Endothelial cell of umbilical vein (primary cell): ENCODE data around the gene PPP1R2B. TPM values are rescaled to one million over a fixed set of nuclear protein-coding genes. Genes with fewer than 3 reads are reported as not detected.

Source experiments
- Bru-seq: library from RNA; stranded (reverse); fragments of 400-500 nt; gene quantifications from one replicate; lab custom pipeline; 2021; lab: Mats Ljungman, UMichigan
- BruChase-seq, 2 experiments: library from RNA; stranded (reverse); fragments of 400-500 nt; gene quantifications; one replicate each; lab custom pipeline; 2021; lab: Mats Ljungman, UMichigan
- BruUV-seq: library from RNA; stranded (reverse); fragments of 400-500 nt; replicated peaks from 2 replicates; lab custom pipeline; 2021; lab: Mats Ljungman, UMichigan
- CTCF ChIA-PET: fragments of 300-600, 350-600 bp; sonication (Branson Sonifier 250); formaldehyde crosslinking; loops from one replicate; lab custom pipeline; 2021; ENCODE audit warnings: antibody characterized with exemption, inconsistent platforms; lab: Charles Lee
- POLR2A ChIA-PET: fragments of 300-600, 350-600 bp; sonication (Branson Sonifier 250); formaldehyde crosslinking; loops from one replicate; lab custom pipeline; 2021; ENCODE audit warnings: antibody characterized with exemption, inconsistent platforms; lab: Charles Lee
- DNase-seq: peaks from one replicate; pipeline ENCODE4 v3.0.0-alpha.2; 2011; ENCODE audit warnings: low read depth, low spot score
- FAIRE-seq: peaks from 2 replicates; lab custom pipeline; 2011; peaks lifted over from hg19 to GRCh38; lab: Jason Lieb, UNC
- H2AFZ ChIP-seq: 2 replicates; pipeline ENCODE4 v1.6.0; 2012; ENCODE audit warnings: low read depth, low read length, control low read depth, inconsistent platforms
- H3K27ac ChIP-seq: 2 replicates; pipeline ENCODE4 v1.5.1; 2011; ENCODE audit warnings: low read depth, mild to moderate bottlenecking, control low read depth, low read length, moderate library complexity; ENCODE audit not compliant: insufficient read depth
- H3K27me3 ChIP-seq, 2 experiments: 2 replicates each; pipeline versions ENCODE4 v1.6.0 to v1.6.1; 2011; ENCODE audit warnings: low read length in 2 of 2, mixed read lengths in 1 of 2; ENCODE audit not compliant: control insufficient read depth in 2 of 2, insufficient read depth in 2 of 2
- H3K36me3 ChIP-seq, 2 experiments: 2 replicates in 1 of 2; 3 replicates in 1 of 2; pipeline ENCODE4 v1.5.1; 2011; ENCODE audit warnings: low read length in 2 of 2, mild to moderate bottlenecking in 1 of 2, moderate library complexity in 1 of 2; ENCODE audit not compliant: control insufficient read depth in 2 of 2, insufficient read depth in 2 of 2; ENCODE audit errors: extremely low read depth in 1 of 2
- H3K4me1 ChIP-seq: 3 replicates; pipeline ENCODE4 v1.5.1; 2011; ENCODE audit warnings: mild to moderate bottlenecking, low read length; ENCODE audit not compliant: control insufficient read depth, insufficient read depth; ENCODE audit errors: extremely low read depth
- H3K4me2 ChIP-seq: 2 replicates; pipeline ENCODE4 v1.6.1; 2011; ENCODE audit warnings: low read length, control low read depth, mixed read lengths; ENCODE audit not compliant: insufficient read depth
- H3K4me3 ChIP-seq, 3 experiments: fragments of 200-600 bp in 1 of 3; sonication (generic), shearing (Covaris generic) in 1 of 3; replicated peaks in 1 of 3; 2 replicates each; pipeline ENCODE4 v1.5.1; 2011 to 2016; ENCODE audit warnings: control low read depth in 3 of 3, low read length in 3 of 3, mild to moderate bottlenecking in 2 of 3, inconsistent platforms in 1 of 3, low read depth in 1 of 3, moderate library complexity in 1 of 3; ENCODE audit not compliant: insufficient read depth in 1 of 3
- H3K79me2 ChIP-seq: 2 replicates; pipeline ENCODE4 v1.6.0; 2012; ENCODE audit warnings: low read length, inconsistent platforms; ENCODE audit not compliant: control insufficient read depth, insufficient read depth
- H3K9ac ChIP-seq: replicated peaks from 2 replicates; pipeline ENCODE3; 2011; ENCODE audit warnings: low read length, control low read depth; ENCODE audit not compliant: insufficient read depth; ENCODE audit errors: extremely low read depth
- H3K9me1 ChIP-seq: replicated peaks from 3 replicates; pipeline ENCODE4 v1.6.0; 2011; ENCODE audit warnings: mild to moderate bottlenecking, low read length; ENCODE audit not compliant: control insufficient read depth, insufficient read depth; ENCODE audit errors: extremely low read depth
- H3K9me3 ChIP-seq: replicated peaks from 2 replicates; pipeline ENCODE4 v1.5.1; 2012; ENCODE audit warnings: low read length, inconsistent platforms; ENCODE audit not compliant: control insufficient read depth, insufficient read depth
- H4K20me1 ChIP-seq: replicated peaks from 2 replicates; pipeline ENCODE3; 2011; ENCODE audit warnings: mild to moderate bottlenecking, low read length; ENCODE audit not compliant: control insufficient read depth, insufficient read depth; ENCODE audit errors: extremely low read depth
- EZH2 ChIP-seq: IDR thresholded peaks from 2 replicates; pipeline ENCODE4 v1.6.1; 2012; ENCODE audit warnings: borderline replicate concordance, low read depth, mild to moderate bottlenecking, moderate library complexity, low read length, inconsistent platforms; ENCODE audit not compliant: severe bottlenecking
- FOS ChIP-seq: IDR thresholded peaks from 2 replicates; pipeline ENCODE4 v1.6.1; 2011; ENCODE audit warnings: mild to moderate bottlenecking, low read length, moderate library complexity, borderline replicate concordance; ENCODE audit not compliant: insufficient read depth
- GATA2 ChIP-seq: IDR thresholded peaks from 2 replicates; pipeline ENCODE4 v1.7.0; 2011; ENCODE audit warnings: low read depth, mild to moderate bottlenecking, moderate library complexity, mixed read lengths, low read length; ENCODE audit not compliant: insufficient read length, insufficient read depth
- JUN ChIP-seq: IDR thresholded peaks from 2 replicates; pipeline ENCODE4 v1.6.1; 2011; ENCODE audit warnings: borderline replicate concordance, low read depth; ENCODE audit not compliant: insufficient read length, insufficient read depth
- MYC ChIP-seq: IDR thresholded peaks from one replicate; pipeline ENCODE4 v1.6.1; 2011; ENCODE audit warnings: mild to moderate bottlenecking, low read depth, low read length
- POLR2A ChIP-seq: IDR thresholded peaks from 2 replicates; pipeline ENCODE4 v1.6.1; 2012; ENCODE audit warnings: low read depth, mild to moderate bottlenecking, control low read depth, low read length
- POLR2AphosphoS5 ChIP-seq: IDR thresholded peaks from 2 replicates; pipeline ENCODE4 v1.6.1; 2012; ENCODE audit warnings: low read depth, mild to moderate bottlenecking, control low read depth, low read length, moderate library complexity; ENCODE audit not compliant: insufficient read depth
- dilution Hi-C: fragments of 300-500 bp; cut with MboI; formaldehyde crosslinking; loops from one replicate; pipeline ENCODE4 v1.15.0; 2019; ENCODE audit warnings: low sequenced_read_pairs; ENCODE audit not compliant: extremely low pct_ligation_motif_present
- intact Hi-C: fragments of 100-400 bp; cut with micrococcal nuclease; formaldehyde crosslinking; loops from one replicate; pipeline ENCODE4 v1.10.0; 2022
- long read RNA-seq: library from polyadenylated mRNA; stranded (forward); transcript quantifications from one replicate; pipeline ENCODE4 v2.0.0, GENCODE V29; 2021
- polyA minus RNA-seq, 3 experiments: library from RNA; depleted of rRNA, polyadenylated mRNA; stranded (reverse); fragments of >200 nt; gene quantifications; 1 replicate in 1 of 3; 2 replicates in 2 of 3; pipeline ENCODE4 v1.2.3, GENCODE V29; 2011
- polyA plus RNA-seq, 4 experiments: library from polyadenylated mRNA; depleted of rRNA in 3 of 4; stranded (reverse) in 3 of 4; unstranded in 1 of 4; fragments of >200 nt; gene quantifications; 2 replicates each; pipeline versions ENCODE4 v1.2.1 to v1.2.3, GENCODE V29; 2011 to 2012; ENCODE audit warnings: missing spikeins in 1 of 4
- total RNA-seq: library from RNA; stranded (reverse); gene quantifications from 2 replicates; pipeline ENCODE4 v1.2.3, GENCODE V29; 2021
- TF ChIP-seq, protein P1 (sequence below), 2 donors: IDR thresholded peaks; 1 replicate in 1 of 2; 2 replicates in 1 of 2; pipeline ENCODE4 v1.5.1; 2011; ENCODE audit warnings: low read length in 2 of 2, mild to moderate bottlenecking in 2 of 2, moderate library complexity in 2 of 2, control low read depth in 1 of 2, inconsistent platforms in 1 of 2, low read depth in 1 of 2; ENCODE audit not compliant: insufficient read depth in 1 of 2; ENCODE audit errors: extremely low read depth in 1 of 2
- TF ChIP-seq, protein P2 (sequence below): IDR thresholded peaks from 2 replicates; pipeline ENCODE4 v1.6.1; 2011; ENCODE audit not compliant: insufficient read depth, insufficient read length

Gene PPP1R2B
- total RNA-seq (not detected in 2 replicates), polyA plus RNA-seq (not detected in 2 replicates), polyA minus RNA-seq (not detected in 2 replicates), Bru-seq, nascent RNA (not detected), BruChase-seq, experiment 1, labeled RNA remaining after a 6-hour chase (percentile 28 among the genes with signal in this experiment), BruChase-seq, experiment 2, labeled RNA remaining after a 2-hour chase (not detected)
- polyA plus RNA-seq (2011; cell fraction: cytosol; rRNA removed) = not detected in 2 replicates
- not detected in 2 replicates for polyA plus RNA-seq (2011; cell fraction: nucleus; rRNA removed)
- 0.10 TPM in 1 of 2 replicates, not detected in the other for polyA plus RNA-seq (2012)
- not detected for polyA minus RNA-seq (2011; cell fraction: cytosol; rRNA and poly(A)+ RNA removed)
- polyA minus RNA-seq (2011; cell fraction: nucleus; rRNA and poly(A)+ RNA removed) = not detected in 2 replicates
- long read RNA-seq = 0 reads

DNA sequence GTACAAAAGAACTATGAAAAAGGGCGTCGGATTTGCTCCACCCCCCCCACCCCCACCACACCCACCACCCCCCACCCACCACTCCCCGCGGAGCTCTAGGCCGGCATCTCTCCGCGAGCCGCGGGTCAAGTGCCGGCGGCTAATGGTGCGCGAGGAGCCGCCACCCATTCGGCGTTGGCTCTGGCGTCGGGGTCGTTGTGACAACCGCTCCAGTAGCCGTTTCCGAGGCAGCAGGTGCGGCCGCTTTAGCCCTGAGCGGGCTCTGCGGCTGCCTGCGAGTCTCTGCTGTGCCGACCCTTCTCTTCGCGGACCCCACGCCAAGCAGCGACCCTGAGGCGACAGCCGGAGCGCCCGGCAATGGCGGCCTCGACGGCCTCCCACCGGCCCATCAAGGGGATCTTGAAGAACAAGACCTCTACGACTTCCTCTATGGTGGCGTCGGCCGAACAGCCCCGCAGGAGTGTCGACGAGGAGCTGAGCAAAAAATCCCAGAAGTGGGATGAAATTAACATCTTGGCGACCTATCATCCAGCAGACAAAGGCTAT lies at the start of gene PPP1R2B:
Gene PPP1R2B (plus strand): TSS at position 90 of the 546 bp plus-strand sequence. CDS start 268 bp downstream, at position 358.
- CTCF ChIA-PET = no interaction called here
- intact Hi-C loops (no loop called here), dilution Hi-C loops (no loop called here)

DNA sequence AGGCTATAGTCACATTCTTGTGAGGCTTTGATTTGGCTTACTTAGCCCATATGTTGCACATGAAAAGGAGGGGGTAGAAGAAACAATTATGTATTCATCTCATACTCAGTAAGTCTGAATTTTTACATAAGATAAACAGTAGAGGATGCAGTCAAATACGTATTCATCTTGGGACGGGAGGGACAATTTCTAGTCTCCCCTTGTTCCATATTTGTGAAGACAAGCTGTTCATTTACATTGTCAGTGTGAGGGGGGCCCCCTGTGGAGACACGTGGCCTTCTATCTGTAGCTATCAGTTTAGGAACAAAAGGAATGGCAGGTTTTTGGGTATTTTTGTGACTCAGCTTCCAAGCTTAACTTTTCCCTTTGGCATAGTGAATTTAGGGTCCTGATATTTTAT lies 49.2 kb upstream of the PPP1R2B start:
- ChIA-PET POLR2A (no interaction called here), CTCF (no interaction called here)
- H2AFZ ChIP-seq = no peak overlapping the region
- no peaks in the 10 kb centered on the region for H3K27me3 ChIP-seq
- no peak overlapping the region for H3K27ac ChIP-seq
- no peak for FAIRE-seq
- intact Hi-C loops = no loop called here
- H3K9ac ChIP-seq = no peak overlapping the region
- BruUV-seq = no TSS peak
- no peaks in the 10 kb centered on the region for H3K4me1 ChIP-seq
- no peaks in the 10 kb centered on the region for H3K9me1 ChIP-seq
- dilution Hi-C loops = no loop called here
- no peaks in the 10 kb centered on the region for H3K36me3 ChIP-seq
- H3K4me2 ChIP-seq = no peak overlapping the region
- H4K20me1 ChIP-seq = no peaks in the 10 kb centered on the region
- no peak overlapping the region for H3K4me3 ChIP-seq
- TF ChIP-seq, protein P1, sequence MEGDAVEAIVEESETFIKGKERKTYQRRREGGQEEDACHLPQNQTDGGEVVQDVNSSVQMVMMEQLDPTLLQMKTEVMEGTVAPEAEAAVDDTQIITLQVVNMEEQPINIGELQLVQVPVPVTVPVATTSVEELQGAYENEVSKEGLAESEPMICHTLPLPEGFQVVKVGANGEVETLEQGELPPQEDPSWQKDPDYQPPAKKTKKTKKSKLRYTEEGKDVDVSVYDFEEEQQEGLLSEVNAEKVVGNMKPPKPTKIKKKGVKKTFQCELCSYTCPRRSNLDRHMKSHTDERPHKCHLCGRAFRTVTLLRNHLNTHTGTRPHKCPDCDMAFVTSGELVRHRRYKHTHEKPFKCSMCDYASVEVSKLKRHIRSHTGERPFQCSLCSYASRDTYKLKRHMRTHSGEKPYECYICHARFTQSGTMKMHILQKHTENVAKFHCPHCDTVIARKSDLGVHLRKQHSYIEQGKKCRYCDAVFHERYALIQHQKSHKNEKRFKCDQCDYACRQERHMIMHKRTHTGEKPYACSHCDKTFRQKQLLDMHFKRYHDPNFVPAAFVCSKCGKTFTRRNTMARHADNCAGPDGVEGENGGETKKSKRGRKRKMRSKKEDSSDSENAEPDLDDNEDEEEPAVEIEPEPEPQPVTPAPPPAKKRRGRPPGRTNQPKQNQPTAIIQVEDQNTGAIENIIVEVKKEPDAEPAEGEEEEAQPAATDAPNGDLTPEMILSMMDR (IDR thresholded peaks at IDR 0.05; ENCODE audit: extremely low read depth in 1 of 2, insufficient read depth in 1 of 2, low read depth in 1 of 2, low read length in 2 of 2) = no peak
- TF ChIP-seq FOS (no peak), EZH2 (no peak), GATA2 (no peak), POLR2AphosphoS5 (no peak), POLR2A (no peak), JUN (no peak), MYC (no peak)
- TF ChIP-seq, protein P2, sequence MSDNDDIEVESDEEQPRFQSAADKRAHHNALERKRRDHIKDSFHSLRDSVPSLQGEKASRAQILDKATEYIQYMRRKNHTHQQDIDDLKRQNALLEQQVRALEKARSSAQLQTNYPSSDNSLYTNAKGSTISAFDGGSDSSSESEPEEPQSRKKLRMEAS = no peak
- no peak for DNase-seq
- H3K79me2 ChIP-seq = no peaks in the 10 kb centered on the region
- no peaks in the 10 kb centered on the region for H3K9me3 ChIP-seq

More for the DNA sequence above, at the start of gene PPP1R2B:
- no peaks in the 10 kb centered on the region for H3K9me1 ChIP-seq
- POLR2A ChIA-PET = no interaction called here
- DNase-seq (no peak), FAIRE-seq (no peak)
- no peaks in the 10 kb centered on the region for H4K20me1 ChIP-seq
- H2AFZ ChIP-seq = no peak within 1 kb of the TSS
- H3K27ac ChIP-seq = no peak within 1 kb of the TSS
- no peak within 1 kb of the TSS for H3K9ac ChIP-seq
- H3K4me3 ChIP-seq = no peak within 1 kb of the TSS
- H3K36me3 ChIP-seq = no peaks in the 10 kb centered on the region
- H3K4me1 ChIP-seq = no peaks in the 10 kb centered on the region
- H3K9me3 ChIP-seq = no peaks in the 10 kb centered on the region
- H3K4me2 ChIP-seq = no peak within 1 kb of the TSS
- no TSS peak for BruUV-seq
- H3K79me2 ChIP-seq = no peaks in the 10 kb centered on the region
- no peaks in the 10 kb centered on the region for H3K27me3 ChIP-seq
- no peak for TF ChIP-seq MYC
- TF ChIP-seq FOS = no peak
- TF ChIP-seq EZH2 = no peak
- TF ChIP-seq JUN = no peak
- no peak for TF ChIP-seq GATA2
- TF ChIP-seq POLR2AphosphoS5 = no peak
